Suprapubic skin (tissue), 4 donors: ENCODE data around the gene FNDC3A. TPM values are rescaled to one million over a fixed set of nuclear protein-coding genes. Genes with fewer than 3 reads are reported as not detected.

Source experiments
- DNase-seq, 2 donors: peaks; one replicate each; pipeline ENCODE4 v3.0.0-alpha.2; 2019; ENCODE audit warnings: low spot score in 2 of 2
- H3K27ac ChIP-seq: fragments of 200-600 bp; sonication (generic); one replicate; pipeline ENCODE4 v1.5.1; 2019
- H3K27me3 ChIP-seq: fragments of 200-600 bp; sonication (generic); one replicate; pipeline ENCODE4 v1.5.1; 2019
- H3K36me3 ChIP-seq: fragments of 200-600 bp; sonication (generic); one replicate; pipeline ENCODE4 v1.5.1; 2019
- H3K4me1 ChIP-seq: fragments of 200-600 bp; sonication (generic); one replicate; pipeline ENCODE4 v1.5.1; 2019
- H3K4me3 ChIP-seq: fragments of 200-600 bp; sonication (generic); one replicate; pipeline ENCODE4 v1.5.1; 2019; ENCODE audit warnings: mild to moderate bottlenecking
- H3K9me3 ChIP-seq: fragments of 200-600 bp; sonication (generic); one replicate; pipeline ENCODE4 v1.5.1; 2019
- CTCF ChIP-seq, 2 donors: fragments of 200-600 bp in 1 of 2; fragments of 450-650 bp in 1 of 2; sonication (generic) in 1 of 2; IDR thresholded peaks; one replicate each; pipeline ENCODE4 v1.5.1; 2016 to 2019; ENCODE audit warnings: antibody characterized with exemption in 2 of 2, mild to moderate bottlenecking in 1 of 2, moderate library complexity in 1 of 2
- EP300 ChIP-seq: sonication (generic); formaldehyde crosslinking; IDR thresholded peaks from one replicate; pipeline ENCODE4 v1.6.1; 2017; ENCODE audit warnings: antibody characterized with exemption
- POLR2A ChIP-seq, 2 donors: fragments of 450-650 bp; IDR thresholded peaks; one replicate each; pipeline ENCODE4 v1.6.1; 2017; ENCODE audit warnings: antibody characterized with exemption in 2 of 2, mild to moderate bottlenecking in 2 of 2, moderate library complexity in 2 of 2
- POLR2AphosphoS5 ChIP-seq, 3 donors: sonication (generic); formaldehyde crosslinking; IDR thresholded peaks; one replicate each; pipeline ENCODE4 v1.6.1; 2017; ENCODE audit warnings: antibody characterized with exemption in 3 of 3
- WGBS: methylation state at CpG from one replicate; pipeline ENCODE4 v1.1.5; 2018; 5-methylcytosine and 5-hydroxymethylcytosine counted together
- total RNA-seq, 4 donors: library from RNA; depleted of rRNA; stranded (reverse); fragments of >200 nt; gene quantifications; one replicate each; pipeline ENCODE4 v1.1.0, GENCODE V29; 2016

Gene FNDC3A
- total RNA-seq, 4 donors from 2014 or later, result 19.9 to 30.7 (median 24.9) TPM

DNA sequence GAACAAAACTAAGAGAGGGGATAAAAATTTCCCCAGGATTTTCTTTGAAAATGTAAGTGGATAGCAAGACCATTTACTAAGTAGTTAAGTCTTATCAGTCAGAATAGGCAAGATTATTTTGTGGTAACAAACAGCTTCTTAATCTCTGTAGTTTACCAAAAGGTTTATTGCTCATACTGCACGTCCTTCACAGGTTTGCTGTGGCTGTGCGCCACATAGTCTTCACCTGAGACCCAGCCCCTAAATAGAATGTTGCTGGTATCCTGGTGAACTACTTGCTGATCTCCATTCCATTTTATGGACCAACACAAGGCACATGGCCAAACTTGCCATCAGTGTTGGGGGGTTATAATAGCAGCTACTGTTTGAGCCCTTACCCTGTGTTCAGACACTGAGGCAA lies 44.6 kb downstream of the FNDC3A start:
- Histone ChIP-seq H3K27ac (no peak overlapping the region), H3K4me3 (no peak overlapping the region), H3K9me3 (no peaks in the 10 kb centered on the region), H3K36me3 (no peaks in the 10 kb centered on the region), H3K4me1 (peaks cover 3% of the 10 kb centered on the region), H3K27me3 (no peaks in the 10 kb centered on the region)
- no peak for DNase-seq
- 95% methylated on average over 2 of the region's 2 CpGs for WGBS
- TF ChIP-seq POLR2AphosphoS5 (IDR thresholded peaks at IDR 0.05) (no peak), CTCF (IDR thresholded peaks at IDR 0.05) (no peak), EP300 (no peak), POLR2A (IDR thresholded peaks at IDR 0.05) (no peak)

DNA sequence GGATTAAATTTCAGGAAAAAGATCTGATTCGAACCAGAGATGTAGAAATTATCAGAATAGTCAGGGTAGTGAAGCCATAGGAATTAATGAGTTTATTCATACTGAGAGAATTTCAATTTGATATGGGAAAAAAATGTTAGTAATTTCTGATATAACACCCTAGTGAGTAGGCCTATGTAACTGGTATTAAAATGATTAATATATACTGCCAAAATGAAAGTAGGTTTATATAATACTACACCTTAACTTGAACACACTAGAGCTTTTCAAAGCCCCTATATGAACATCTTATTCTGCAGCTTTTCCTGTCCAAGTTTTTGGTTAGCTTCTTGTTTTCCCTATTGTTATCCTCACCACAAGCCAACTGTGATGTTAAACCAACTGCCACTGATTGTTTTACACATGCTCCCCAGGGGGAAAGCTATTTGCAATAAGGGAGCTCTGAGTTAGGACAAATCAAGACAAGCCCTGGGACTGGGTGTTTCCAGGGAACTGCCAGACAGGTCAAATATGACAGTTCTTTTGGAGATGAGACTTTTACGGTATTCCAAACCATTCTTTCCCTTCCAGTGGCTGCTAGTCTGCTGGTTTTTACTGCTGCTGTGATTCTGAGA lies 45.3 kb downstream of the FNDC3A start:
- no peak for DNase-seq
- no peaks in the 10 kb centered on the region for H3K9me3 ChIP-seq
- no peaks in the 10 kb centered on the region for H3K27me3 ChIP-seq
- 75% methylated on average over 2 of the region's 2 CpGs for WGBS
- H3K4me1 ChIP-seq, result peaks cover 3% of the 10 kb centered on the region
- no peak overlapping the region for H3K27ac ChIP-seq
- H3K36me3 ChIP-seq, result no peaks in the 10 kb centered on the region
- TF ChIP-seq POLR2A (IDR thresholded peaks at IDR 0.05), result no peak
- no peak for TF ChIP-seq EP300
- no peak for TF ChIP-seq POLR2AphosphoS5 (IDR thresholded peaks at IDR 0.05)
- no peak for TF ChIP-seq CTCF (IDR thresholded peaks at IDR 0.05)
- H3K4me3 ChIP-seq, result no peak overlapping the region

DNA sequence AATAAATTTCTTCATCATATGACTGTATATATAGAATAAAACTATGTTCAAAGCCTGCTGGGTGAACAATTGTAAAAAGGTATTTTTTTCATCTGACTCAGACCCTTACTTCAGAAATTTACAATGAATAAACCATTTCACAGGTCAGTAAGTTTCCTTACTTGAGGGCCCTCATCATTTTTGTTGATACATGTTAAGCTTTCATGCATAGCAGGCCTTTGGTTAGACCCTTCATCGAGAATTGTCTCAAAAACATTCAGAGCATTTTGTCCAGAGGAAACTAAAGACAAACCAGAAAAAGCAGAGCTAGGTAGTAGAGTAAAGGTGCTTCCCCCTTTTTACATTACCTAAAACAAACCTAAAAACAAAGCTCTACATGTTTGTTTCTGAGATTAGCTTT lies 46.2 kb downstream of the FNDC3A start:
- Histone ChIP-seq H3K9me3 (no peaks in the 10 kb centered on the region), H3K36me3 (no peaks in the 10 kb centered on the region), H3K4me1 (peaks cover 3% of the 10 kb centered on the region), H3K27me3 (no peaks in the 10 kb centered on the region), H3K27ac (no peak overlapping the region), H3K4me3 (no peak overlapping the region)
- 97% methylated on average over 1 of the region's 1 CpG for WGBS
- no peak for DNase-seq
- TF ChIP-seq POLR2AphosphoS5 (IDR thresholded peaks at IDR 0.05) (no peak), CTCF (IDR thresholded peaks at IDR 0.05) (no peak), POLR2A (IDR thresholded peaks at IDR 0.05) (no peak), EP300 (no peak)

DNA sequence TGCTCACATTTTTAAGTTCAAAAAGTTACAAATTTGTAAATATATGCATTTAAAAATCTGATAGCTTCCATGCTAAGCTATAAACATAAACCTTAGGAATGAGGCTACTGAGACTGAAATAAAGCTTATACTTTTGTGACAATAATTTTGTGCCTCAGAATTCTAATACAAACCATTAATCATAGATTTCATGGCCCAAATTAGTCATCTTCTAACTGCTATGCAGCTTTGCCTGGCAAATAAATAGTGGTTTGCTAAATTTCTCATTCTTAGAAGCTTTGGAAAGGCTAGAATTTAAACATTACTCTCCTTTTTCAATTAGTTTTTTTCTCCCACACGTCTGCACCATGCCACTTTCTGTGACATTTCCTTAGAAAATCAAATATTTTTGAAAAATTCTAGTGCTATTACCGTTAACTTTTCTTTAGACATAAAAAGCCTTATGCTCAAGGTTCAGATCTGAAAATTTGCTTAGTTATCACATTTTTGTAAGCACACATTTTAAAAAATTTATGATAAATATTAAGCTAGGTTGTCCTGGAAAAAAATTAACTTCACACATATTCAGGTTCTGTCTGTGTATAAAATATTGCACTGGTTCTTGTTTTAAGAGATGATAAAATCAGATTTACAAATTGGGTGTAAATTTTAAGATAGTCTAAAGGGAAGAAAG lies 46.9 kb downstream of the FNDC3A start:
- no peaks in the 10 kb centered on the region for H3K27me3 ChIP-seq
- WGBS, result 85% methylated on average over 2 of the region's 2 CpGs

More for the DNA sequence above, 46.9 kb downstream of the FNDC3A start:
- Histone ChIP-seq H3K27ac (no peak overlapping the region), H3K36me3 (no peaks in the 10 kb centered on the region), H3K4me1 (peaks cover 3% of the 10 kb centered on the region), H3K9me3 (no peaks in the 10 kb centered on the region), H3K4me3 (no peak overlapping the region)
- DNase-seq, result no peak
- TF ChIP-seq POLR2AphosphoS5 (IDR thresholded peaks at IDR 0.05) (no peak), CTCF (IDR thresholded peaks at IDR 0.05) (no peak), POLR2A (IDR thresholded peaks at IDR 0.05) (no peak), EP300 (no peak)
